A549 (cell line): Measurements from ENCODE around the gene OLIG2. TPM values are rescaled to one million over a fixed set of nuclear protein-coding genes. Genes with fewer than 3 reads are reported as not detected.
A peak's percentile ranks its signal among the peaks of the same experiment; 100 is the strongest.

Experiments
- ATAC-seq, 2 experiments: fragments of 200-7000 bp in 1 of 2; fragments of >200 bp in 1 of 2; cut with Nextera tagmentation in 1 of 2; cut with Tn5 transposase in 1 of 2; 3 replicates each; pipeline versions ENCODE4 v1.8.0 to v1.9.1; 2018 to 2020; ENCODE audit warnings: mild to moderate bottlenecking in 1 of 2, moderate library complexity in 1 of 2
- CTCF ChIA-PET: fragments of 300-600 bp; sonication (Branson Sonifier 250); formaldehyde crosslinking; extraction: SDS; loops from one replicate; lab custom pipeline; 2021; ENCODE audit warnings: antibody characterized with exemption, inconsistent platforms; lab: Yijun Ruan, JAX
- POLR2A ChIA-PET: fragments of 350-600 bp; formaldehyde crosslinking; extraction: SDS; loops from one replicate; lab custom pipeline; 2021; ENCODE audit warnings: antibody characterized with exemption, inconsistent platforms; lab: Yijun Ruan, JAX
- DNase-seq, 2 experiments: peaks; one replicate each; pipeline versions ENCODE4 v3.0.0 to v3.0.0-alpha.2; 2011 to 2016; ENCODE audit warnings: low read depth in 1 of 2, low spot score in 1 of 2
- FAIRE-seq: peaks from 2 replicates; lab custom pipeline; 2011; peaks lifted over from hg19 to GRCh38; lab: Jason Lieb, UNC
- H3K27ac ChIP-seq, 2 experiments: fragments of >200 bp; sonication (Bioruptor Twin); formaldehyde crosslinking; 3 replicates each; pipeline ENCODE4 v1.5.1; 2016 to 2017
- H3K4me1 ChIP-seq: fragments of >200 bp; sonication (Bioruptor Twin); formaldehyde crosslinking; 3 replicates; pipeline ENCODE4 v1.6.1; 2016
- H3K4me2 ChIP-seq: fragments of >200 bp; sonication (Bioruptor Twin); formaldehyde crosslinking; 3 replicates; pipeline ENCODE4 v1.6.1; 2016
- H3K4me3 ChIP-seq: fragments of >200 bp; sonication (Bioruptor Twin); formaldehyde crosslinking; 3 replicates; pipeline ENCODE4 v1.5.1; 2016
- H3K9me3 ChIP-seq: fragments of >200 bp; sonication (Bioruptor Twin); formaldehyde crosslinking; 3 replicates; pipeline ENCODE4 v1.6.1; 2016
- BCL3 ChIP-seq: fragments of >200 bp; sonication (Bioruptor Twin); formaldehyde crosslinking; IDR thresholded peaks from 3 replicates; pipeline ENCODE4 v1.6.1; 2016
- CBX8 ChIP-seq: fragments of 200-600 bp; sonication (generic); IDR thresholded peaks from 2 replicates; pipeline ENCODE4 v1.6.1; 2016
- CEBPB ChIP-seq, 2 experiments: fragments of >200 bp in 1 of 2; sonication (Bioruptor Twin) in 1 of 2; formaldehyde crosslinking in 1 of 2; IDR thresholded peaks; 2 replicates each; pipeline ENCODE4 v1.6.1; 2012 to 2016
- CHD2 ChIP-seq: fragments of 150-350 bp; IDR thresholded peaks from 2 replicates; pipeline ENCODE4 v1.6.1; 2014; ENCODE audit warnings: low read length; ENCODE audit not compliant: partially characterized antibody
- ELK1 ChIP-seq: fragments of 150-350 bp; IDR thresholded peaks from 2 replicates; pipeline ENCODE4 v1.6.1; 2014; ENCODE audit warnings: low read depth, mild to moderate bottlenecking, low read length
- EP300 ChIP-seq, 2 experiments: fragments of >200 bp; sonication (Bioruptor Twin); formaldehyde crosslinking; IDR thresholded peaks; 2 replicates in 1 of 2; 3 replicates in 1 of 2; pipeline ENCODE4 v1.6.1; 2016 to 2017
- ESRRA ChIP-seq: fragments of 150-350 bp; IDR thresholded peaks from 2 replicates; pipeline ENCODE4 v1.6.1; 2014; ENCODE audit warnings: mild to moderate bottlenecking, low read length, borderline replicate concordance
- FOSL2 ChIP-seq, 2 experiments: fragments of 450-650 bp in 1 of 2; fragments of >200 bp in 1 of 2; sonication (Bioruptor Twin) in 1 of 2; formaldehyde crosslinking; IDR thresholded peaks; 2 replicates each; pipeline versions ENCODE4 v1.5.0 to v1.6.1; 2016 to 2020; ENCODE audit warnings: mild to moderate bottlenecking in 1 of 2, moderate library complexity in 1 of 2
- JUN ChIP-seq, 2 experiments: fragments of >200 bp; sonication (Bioruptor Twin); formaldehyde crosslinking; IDR thresholded peaks; 2 replicates in 1 of 2; 3 replicates in 1 of 2; pipeline ENCODE4 v1.6.1; 2016 to 2017
- JUNB ChIP-seq: fragments of >200 bp; sonication (Bioruptor Twin); formaldehyde crosslinking; IDR thresholded peaks from 2 replicates; pipeline ENCODE4 v1.6.1; 2016
- MAFK ChIP-seq: fragments of 450-650 bp; IDR thresholded peaks from 2 replicates; pipeline ENCODE4 v1.6.1; 2014; ENCODE audit not compliant: partially characterized antibody
- MAX ChIP-seq: IDR thresholded peaks from 2 replicates; pipeline ENCODE4 v1.6.1; 2012
- NR3C1 ChIP-seq: fragments of >200 bp; sonication (Bioruptor Twin); formaldehyde crosslinking; IDR thresholded peaks from 3 replicates; pipeline ENCODE4 v1.6.1; 2017
- PBX3 ChIP-seq: IDR thresholded peaks from 2 replicates; pipeline ENCODE4 v1.6.1; 2012
- POLR2AphosphoS2 ChIP-seq: conservative IDR thresholded peaks from 2 replicates; pipeline ENCODE4 v1.6.1; 2012; ENCODE audit warnings: low read length, improper control_type of control experiment, inconsistent platforms
- RARB ChIP-seq: fragments of 250-450 bp; sonication (Bioruptor Pico); IDR thresholded peaks from 2 replicates; pipeline ENCODE4 v1.8.0; 2021; ENCODE audit warnings: mild to moderate bottlenecking, moderate library complexity
- RNF2 ChIP-seq: fragments of 200-600 bp; sonication (generic); IDR thresholded peaks from 2 replicates; pipeline ENCODE4 v1.6.1; 2016; ENCODE audit warnings: low read depth, mild to moderate bottlenecking, antibody characterized with exemption, moderate library complexity, borderline replicate concordance
- USF2 ChIP-seq: fragments of 450-650 bp; IDR thresholded peaks from 2 replicates; pipeline ENCODE4 v1.6.1; 2014; ENCODE audit warnings: antibody characterized with exemption
- ZFP36 ChIP-seq: fragments of 450-650 bp; IDR thresholded peaks from 2 replicates; pipeline ENCODE4 v1.6.1; 2014; ENCODE audit warnings: borderline replicate concordance; ENCODE audit not compliant: partially characterized antibody
- ZNF302 ChIP-seq: fragments of 250-450 bp; sonication (Bioruptor Pico); IDR thresholded peaks from 2 replicates; pipeline ENCODE4 v1.9.0; 2021; ENCODE audit warnings: inconsistent platforms, mild to moderate bottlenecking, moderate library complexity
- WGBS: methylation state at CpG from one replicate; pipeline ENCODE4 v1.1.6; 2017; ENCODE audit errors: missing lambda C conversion rate; 5-methylcytosine and 5-hydroxymethylcytosine counted together
- polyA plus RNA-seq, 4 experiments: library from polyadenylated mRNA; depleted of rRNA in 3 of 4; stranded (reverse); fragments of >200 nt; fragmentation: RNase III in 1 of 4; extraction: RNeasy Plus Mini Kit Qiagen cat#74134 plus additional on column Dnase treatment in 1 of 4; gene quantifications; 2 replicates in 3 of 4; 3 replicates in 1 of 4; pipeline ENCODE4 v1.2.3, GENCODE V29; 2011 to 2017

Gene OLIG2
- polyA plus RNA-seq, 2 of the 4 experiments (the other 2 are of a cell fraction): not detected

GRCh38 chr21:33071770-33072306 is 46.1 kb downstream of the OLIG2 start:
- Histone ChIP-seq H3K9me3 (peaks cover 8% of the 10 kb centered on the region), H3K27ac (no peak overlapping the region), H3K4me2 (peak overlapping the region; percentile 85), H3K4me1 (0 out of 3 replicates have a peak, but pooled peaks cover 4% of the 10 kb centered on the region), H3K4me3 (peak overlapping the region; percentile 42)
- WGBS: 12% methylated on average over 24 of the region's 38 CpGs
- peak in 1 of 2 experiments; percentile 11 for DNase-seq
- POLR2A ChIA-PET: no interaction called here
- no peak for ATAC-seq
- no peak for TF ChIP-seq PBX3
- no peak for TF ChIP-seq BCL3
- TF ChIP-seq RNF2: 0 out of 2 replicates have a peak, but pooled peaks have one; percentile 61
- 0 out of 2 replicates have a peak, but pooled peaks have one; percentile 39 for TF ChIP-seq CBX8
- CTCF ChIA-PET: interaction anchor here (1.1 kb wide), 1 partner anchor 78 kb away, joined by 3 read pairs; no protein-coding TSS in a partner anchor
- FAIRE-seq: no peak

GRCh38 chr21:33073636-33074035 is 47.9 kb downstream of the OLIG2 start:
- whole genome bisulfite sequencing: 70% methylated on average over 4 of the region's 4 CpGs
- ChIA-PET CTCF (no interaction called here), POLR2A (no interaction called here)
- FAIRE-seq: no peak
- DNase-seq: no peak
- TF ChIP-seq JUN (IDR thresholded peaks at IDR 0.05) (no peak), CHD2 (no peak), POLR2AphosphoS2 (no peak), NR3C1 (no peak), JUNB (no peak)
- Histone ChIP-seq H3K4me3 (no peak overlapping the region), H3K9me3 (peaks cover 8% of the 10 kb centered on the region), H3K4me1 (peaks cover 5% of the 10 kb centered on the region; the same call in 2 of the 3 replicates), H3K4me2 (no peak overlapping the region), H3K27ac (no peak overlapping the region)
- ATAC-seq: no peak

- TF ChIP-seq MAX (no peak), USF2 (no peak), RARB (CRISPR knock-in tag) (no peak), FOSL2 (IDR thresholded peaks at IDR 0.05) (no peak), FOSL2 (CRISPR knock-in tag; IDR thresholded peaks at IDR 0.05) (no peak), ZNF302 (CRISPR knock-in tag) (no peak), ESRRA (no peak), ELK1 (no peak), EP300 (IDR thresholded peaks at IDR 0.05) (no peak), MAFK (no peak), CEBPB (IDR thresholded peaks at IDR 0.05) (no peak), ZFP36 (no peak)
- H3K4me3 ChIP-seq: no peak overlapping the region
- no peak overlapping the region for H3K27ac ChIP-seq
- POLR2A ChIA-PET: interaction anchor here (0.6 kb wide), 1 partner anchor 30 kb away, joined by 5 read pairs; no protein-coding TSS in a partner anchor
- H3K4me1 ChIP-seq: peaks cover 11% of the 10 kb centered on the region; the same call in 2 of the 3 replicates
- no peak overlapping the region for H3K4me2 ChIP-seq
- no peaks in the 10 kb centered on the region for H3K9me3 ChIP-seq
- CTCF ChIA-PET: no interaction called here
- FAIRE-seq (no peak), DNase-seq (no peak), ATAC-seq (no peak)
- WGBS: 74% methylated on average over 8 of the region's 9 CpGs
Measured at GRCh38 chr21:33075128-33075527, 49.4 kb downstream of the OLIG2 start.
